HEK293T (cell line): Measurements from ENCODE around the gene MYBPH.

Experiments
- CTCF ChIA-PET: fragments of 350-600 bp; formaldehyde crosslinking; extraction: SDS; loops from one replicate; lab custom pipeline; 2021; ENCODE audit warnings: antibody characterized with exemption, inconsistent platforms; lab: Yijun Ruan, JAX
- POLR2A ChIA-PET: fragments of 350-600 bp; formaldehyde crosslinking; extraction: SDS; loops from one replicate; lab custom pipeline; 2020; ENCODE audit warnings: antibody characterized with exemption, inconsistent platforms; lab: Yijun Ruan, JAX
- DNase-seq: peaks from one replicate; pipeline ENCODE4 v3.0.0; 2012; ENCODE audit warnings: mixed read lengths; ENCODE audit errors: extremely low spot score
- ARNT ChIP-seq: fragments of 450-650 bp; IDR thresholded peaks from 2 replicates; pipeline ENCODE4 v1.6.1; 2017; ENCODE audit warnings: mild to moderate bottlenecking
- BHLHE40 ChIP-seq: fragments of 450-650 bp; IDR thresholded peaks from 2 replicates; pipeline ENCODE4 v1.6.1; 2016; ENCODE audit warnings: mild to moderate bottlenecking, moderate library complexity, borderline replicate concordance
- CTBP1 ChIP-seq: fragments of 450-650 bp; IDR thresholded peaks from 2 replicates; pipeline ENCODE4 v1.6.1; 2016; ENCODE audit warnings: borderline replicate concordance
- ELF4 ChIP-seq: fragments of 450-650 bp; IDR thresholded peaks from 2 replicates; pipeline ENCODE4 v1.6.1; 2017; ENCODE audit warnings: antibody characterized with exemption
- FOXA1 ChIP-seq: fragments of 450-650 bp; IDR thresholded peaks from 2 replicates; pipeline ENCODE4 v1.6.1; 2016; ENCODE audit warnings: mild to moderate bottlenecking
- FOXK2 ChIP-seq: fragments of 450-650 bp; IDR thresholded peaks from 2 replicates; pipeline ENCODE4 v1.6.1; 2016; ENCODE audit warnings: mild to moderate bottlenecking
- FOXM1 ChIP-seq: fragments of 450-650 bp; IDR thresholded peaks from 2 replicates; pipeline ENCODE4 v1.6.1; 2017; ENCODE audit warnings: mild to moderate bottlenecking, borderline replicate concordance
- HDGF ChIP-seq: fragments of 450-650 bp; IDR thresholded peaks from 2 replicates; pipeline ENCODE4 v1.6.1; 2017; ENCODE audit warnings: antibody characterized with exemption, borderline replicate concordance
- L3MBTL2 ChIP-seq: fragments of 450-650 bp; conservative IDR thresholded peaks from 2 replicates; pipeline ENCODE4 v1.6.1; 2016; ENCODE audit warnings: mild to moderate bottlenecking
- LEF1 ChIP-seq: fragments of 450-650 bp; IDR thresholded peaks from 2 replicates; pipeline ENCODE4 v1.6.1; 2017; ENCODE audit warnings: mild to moderate bottlenecking, borderline replicate concordance
- NFRKB ChIP-seq: fragments of 450-650 bp; IDR thresholded peaks from 2 replicates; pipeline ENCODE4 v1.6.1; 2016; ENCODE audit warnings: mild to moderate bottlenecking, moderate library complexity
- SP1 ChIP-seq: fragments of 450-650 bp; IDR thresholded peaks from 2 replicates; pipeline ENCODE4 v1.6.1; 2017
- SUZ12 ChIP-seq: fragments of 450-650 bp; IDR thresholded peaks from 2 replicates; pipeline ENCODE4 v1.6.1; 2016; ENCODE audit warnings: mild to moderate bottlenecking
- TARDBP ChIP-seq: fragments of 450-650 bp; IDR thresholded peaks from 2 replicates; pipeline ENCODE4 v1.6.1; 2016
- ZNF384 ChIP-seq: fragments of 450-650 bp; IDR thresholded peaks from 2 replicates; pipeline ENCODE4 v1.6.1; 2016
- TF ChIP-seq, protein P1 (sequence below): fragments of 450-650 bp; IDR thresholded peaks from 2 replicates; pipeline ENCODE4 v1.6.1; 2016

MYBPH gene

DNA sequence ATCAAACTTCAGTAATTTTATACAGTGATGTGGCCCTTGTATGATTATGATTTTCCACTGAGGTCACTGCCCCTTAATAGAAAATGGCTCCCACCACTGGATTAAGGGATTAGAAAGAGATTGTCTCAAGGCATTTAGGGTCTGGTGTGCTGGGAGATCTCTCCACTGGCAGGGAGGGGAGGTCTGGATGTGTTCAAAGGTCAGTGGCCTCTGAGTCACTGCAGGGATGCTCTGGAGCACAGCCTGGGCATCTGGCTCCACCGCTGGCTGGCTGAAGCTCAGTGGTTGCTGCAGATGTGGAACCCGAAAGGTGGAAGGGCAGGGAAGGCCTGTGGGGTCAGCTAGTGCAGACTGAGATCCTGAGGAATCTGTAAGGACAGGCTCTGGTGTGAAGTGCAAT is 29.1 kb upstream of the MYBPH start:
- POLR2A ChIA-PET = interaction anchor here (1.4 kb wide), 1 partner anchor 11 kb away, joined by 3 read pairs; no protein-coding TSS in a partner anchor
- CTCF ChIA-PET = no interaction called here
- no peak for TF ChIP-seq FOXM1
- no peak for TF ChIP-seq ARNT
- TF ChIP-seq, protein P1, sequence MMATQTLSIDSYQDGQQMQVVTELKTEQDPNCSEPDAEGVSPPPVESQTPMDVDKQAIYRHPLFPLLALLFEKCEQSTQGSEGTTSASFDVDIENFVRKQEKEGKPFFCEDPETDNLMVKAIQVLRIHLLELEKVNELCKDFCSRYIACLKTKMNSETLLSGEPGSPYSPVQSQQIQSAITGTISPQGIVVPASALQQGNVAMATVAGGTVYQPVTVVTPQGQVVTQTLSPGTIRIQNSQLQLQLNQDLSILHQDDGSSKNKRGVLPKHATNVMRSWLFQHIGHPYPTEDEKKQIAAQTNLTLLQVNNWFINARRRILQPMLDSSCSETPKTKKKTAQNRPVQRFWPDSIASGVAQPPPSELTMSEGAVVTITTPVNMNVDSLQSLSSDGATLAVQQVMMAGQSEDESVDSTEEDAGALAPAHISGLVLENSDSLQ = no peak
- no peak for TF ChIP-seq ZNF384
- no peak for TF ChIP-seq HDGF
- TF ChIP-seq NFRKB = no peak
- TF ChIP-seq FOXK2 = no peak
- no peak for TF ChIP-seq L3MBTL2
- TF ChIP-seq SUZ12 = no peak
- TF ChIP-seq BHLHE40 = no peak
- no peak for TF ChIP-seq TARDBP
- no peak for TF ChIP-seq SP1
- no peak for TF ChIP-seq LEF1
- no peak for TF ChIP-seq CTBP1
- no peak for TF ChIP-seq ELF4
- no peak for TF ChIP-seq FOXA1

DNA sequence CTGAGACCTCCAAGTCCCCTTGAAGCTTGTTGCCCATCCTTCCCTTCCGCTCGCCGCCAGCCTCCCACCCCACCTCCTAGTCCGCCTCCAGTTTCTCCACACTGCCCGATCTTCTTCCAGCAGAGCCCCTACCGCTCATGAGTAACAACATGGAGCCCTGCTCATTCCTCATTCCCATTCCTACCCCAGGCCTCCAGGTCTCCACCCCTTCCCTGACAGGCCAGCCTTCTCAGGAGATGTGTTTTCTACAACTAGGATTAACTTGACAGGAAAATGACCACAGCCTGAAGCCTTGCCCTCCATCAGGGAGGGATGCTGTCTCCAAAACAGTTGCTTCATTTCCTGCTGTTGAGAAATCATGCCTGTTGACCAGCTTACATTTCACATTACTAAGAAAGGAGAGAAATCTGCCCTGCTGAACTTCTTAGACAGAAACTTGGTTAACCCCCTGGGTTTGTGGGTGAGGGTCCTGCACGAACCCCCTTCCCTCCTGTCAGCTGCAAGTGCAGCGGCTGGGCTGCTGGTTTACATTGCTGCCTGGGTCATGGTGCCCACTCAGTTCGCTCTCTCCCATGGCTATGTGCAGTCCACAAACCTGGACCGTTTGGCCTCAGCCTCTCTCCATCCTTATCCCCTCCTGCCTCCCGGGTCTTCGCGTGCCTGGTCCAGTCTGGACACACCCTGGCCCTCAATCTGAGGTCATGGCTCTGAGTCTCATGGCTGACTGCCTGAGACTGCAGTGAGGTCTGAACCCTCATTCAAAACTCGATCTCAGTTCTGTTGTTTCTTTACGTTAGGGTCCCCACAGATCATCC is 27.0 kb upstream of the MYBPH start:
- CTCF ChIA-PET = no interaction called here
- no peak for TF ChIP-seq SUZ12
- no peak for TF ChIP-seq ELF4
- no peak for TF ChIP-seq HDGF
- TF ChIP-seq L3MBTL2 = no peak
- no peak for TF ChIP-seq TARDBP
- TF ChIP-seq LEF1 = no peak
- no peak for TF ChIP-seq NFRKB
- TF ChIP-seq ARNT = no peak
- no peak for TF ChIP-seq FOXA1
- TF ChIP-seq, protein P1 = no peak
- TF ChIP-seq BHLHE40 = no peak
- no peak for TF ChIP-seq CTBP1
- no peak for TF ChIP-seq FOXK2
- TF ChIP-seq FOXM1 = no peak
- no peak for TF ChIP-seq ZNF384
- TF ChIP-seq SP1 = no peak
- POLR2A ChIA-PET = no interaction called here
- DNase-seq = no peak

More for the DNA sequence above, 29.1 kb upstream of the MYBPH start:
- DNase-seq = no peak

DNA sequence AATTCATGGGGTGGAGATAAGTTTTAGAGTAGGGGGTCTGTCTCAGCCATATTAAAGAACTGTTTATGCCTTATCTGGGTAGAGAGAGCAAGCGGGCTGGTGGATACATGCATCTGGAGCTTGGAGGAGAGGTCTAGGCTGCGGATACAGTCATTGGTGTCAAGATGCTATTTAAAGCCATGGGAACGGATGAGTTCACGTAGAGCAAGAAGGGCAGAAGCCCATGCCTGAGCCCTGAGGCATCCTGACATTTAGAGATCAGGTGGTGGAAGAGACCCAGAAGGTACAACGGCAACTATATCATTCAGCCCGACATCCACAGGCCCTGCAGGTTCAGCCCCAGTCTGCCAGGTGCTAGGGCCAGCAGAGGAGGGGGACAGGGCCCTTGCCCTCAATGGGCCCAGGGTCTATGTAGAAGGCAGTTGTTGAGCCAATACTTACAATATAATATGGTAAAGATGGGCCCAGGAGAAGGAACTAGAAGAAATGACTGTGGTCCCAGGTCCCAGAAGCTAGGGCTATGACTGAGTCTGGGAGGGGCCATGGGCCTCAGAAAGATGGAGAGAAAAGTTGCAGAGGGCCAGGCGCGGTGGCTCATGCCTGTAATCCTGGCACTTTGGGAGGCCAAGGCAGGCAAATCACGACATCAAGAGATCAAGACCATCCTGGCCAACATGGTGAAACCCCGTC is 26.0 kb upstream of the MYBPH start:
- ChIA-PET CTCF (no interaction called here), POLR2A (no interaction called here)
- no peak for TF ChIP-seq FOXM1
- no peak for TF ChIP-seq SUZ12
- no peak for DNase-seq

DNA sequence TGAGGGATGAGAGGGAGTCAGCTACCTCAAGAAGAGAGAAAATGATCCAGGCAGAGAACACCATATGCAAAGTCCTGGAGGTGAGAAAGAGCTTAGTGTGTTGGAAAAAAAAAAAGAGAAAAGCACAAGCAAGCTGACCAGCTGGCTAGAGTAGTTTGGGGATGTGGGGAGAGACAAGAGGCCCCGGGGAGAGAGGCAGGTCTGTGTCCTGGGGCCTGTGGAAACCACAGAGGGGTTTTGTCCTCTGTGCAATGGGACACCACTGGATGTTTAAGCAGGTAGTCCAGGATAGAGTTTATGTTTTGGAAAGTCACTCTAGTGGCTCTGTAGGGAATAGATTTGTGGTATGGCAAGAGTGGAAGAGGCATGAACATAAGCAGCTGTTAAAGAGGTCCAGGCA is 25.3 kb upstream of the MYBPH start:
- DNase-seq = no peak
- ChIA-PET CTCF (no interaction called here), POLR2A (no interaction called here)

DNA sequence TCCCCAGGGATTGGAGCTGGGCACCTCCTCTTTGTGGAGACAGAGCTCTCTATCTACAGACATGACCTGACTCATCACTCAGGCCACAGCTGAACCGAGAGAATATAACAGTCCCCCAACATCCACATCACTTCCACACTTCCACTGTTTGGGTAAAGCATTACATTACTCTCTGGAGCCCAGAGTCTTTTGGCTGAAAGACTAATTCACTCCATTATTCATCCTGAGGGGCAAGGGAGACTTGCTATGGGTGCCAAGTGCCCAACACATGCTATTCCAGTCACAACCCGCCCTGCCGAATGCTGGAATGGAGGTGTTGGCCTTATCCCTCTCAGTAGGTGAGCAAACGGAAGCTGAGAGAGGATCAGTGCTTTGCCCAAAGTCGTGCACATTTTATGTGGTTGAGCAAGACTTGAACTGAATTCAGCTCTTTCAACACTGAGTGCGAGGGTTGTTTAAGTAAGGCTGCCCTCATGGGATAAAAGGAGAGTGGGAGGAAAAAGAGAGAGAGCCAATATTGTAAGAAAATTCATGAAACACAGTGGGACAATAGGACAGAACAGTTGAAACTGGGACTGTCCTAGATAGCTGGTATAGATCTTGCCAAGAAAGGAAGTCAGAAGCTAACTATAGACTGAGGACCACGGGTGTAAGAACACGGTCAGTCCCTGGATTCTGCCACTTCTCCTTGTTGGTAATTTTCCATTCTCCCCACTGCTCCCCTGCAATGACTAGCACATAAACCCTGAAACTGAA is 24.4 kb upstream of the MYBPH start:
- ChIA-PET CTCF (interaction anchor here (0.8 to 0.9 kb wide), 2 partner anchors 16 to 160 kb away, joined by 3 to 4 read pairs; no protein-coding TSS in a partner anchor), POLR2A (no interaction called here)
- DNase-seq = no peak
- no peak for TF ChIP-seq SP1
- no peak for TF ChIP-seq SUZ12
- no peak for TF ChIP-seq L3MBTL2
- no peak for TF ChIP-seq ELF4
- no peak for TF ChIP-seq TARDBP
- no peak for TF ChIP-seq ZNF384
- no peak for TF ChIP-seq LEF1
- TF ChIP-seq, protein P1 = no peak
- no peak for TF ChIP-seq FOXA1
- no peak for TF ChIP-seq FOXK2
- no peak for TF ChIP-seq HDGF
- TF ChIP-seq NFRKB = no peak
- TF ChIP-seq FOXM1 = no peak
- TF ChIP-seq BHLHE40 = no peak
- TF ChIP-seq CTBP1 = no peak
- no peak for TF ChIP-seq ARNT

More for the DNA sequence above, 25.3 kb upstream of the MYBPH start:
- TF ChIP-seq HDGF = no peak
- TF ChIP-seq, protein P1 = no peak
